GM12892 (cell line): Measurements from ENCODE around the gene ITGAE.

ENCODE experiments used
- POLR2A ChIP-seq: IDR thresholded peaks from 2 replicates; pipeline ENCODE4 v1.6.1; 2011; ENCODE audit warnings: low read depth, low read length, control low read depth
- POLR2AphosphoS5 ChIP-seq: IDR thresholded peaks from 2 replicates; pipeline ENCODE4 v1.6.1; 2011; ENCODE audit warnings: low read depth, low read length, control low read depth
- TAF1 ChIP-seq: IDR thresholded peaks from 2 replicates; pipeline ENCODE4 v1.6.1; 2011; ENCODE audit warnings: low read depth, mild to moderate bottlenecking, control low read depth, low read length, borderline replicate concordance

DNA sequence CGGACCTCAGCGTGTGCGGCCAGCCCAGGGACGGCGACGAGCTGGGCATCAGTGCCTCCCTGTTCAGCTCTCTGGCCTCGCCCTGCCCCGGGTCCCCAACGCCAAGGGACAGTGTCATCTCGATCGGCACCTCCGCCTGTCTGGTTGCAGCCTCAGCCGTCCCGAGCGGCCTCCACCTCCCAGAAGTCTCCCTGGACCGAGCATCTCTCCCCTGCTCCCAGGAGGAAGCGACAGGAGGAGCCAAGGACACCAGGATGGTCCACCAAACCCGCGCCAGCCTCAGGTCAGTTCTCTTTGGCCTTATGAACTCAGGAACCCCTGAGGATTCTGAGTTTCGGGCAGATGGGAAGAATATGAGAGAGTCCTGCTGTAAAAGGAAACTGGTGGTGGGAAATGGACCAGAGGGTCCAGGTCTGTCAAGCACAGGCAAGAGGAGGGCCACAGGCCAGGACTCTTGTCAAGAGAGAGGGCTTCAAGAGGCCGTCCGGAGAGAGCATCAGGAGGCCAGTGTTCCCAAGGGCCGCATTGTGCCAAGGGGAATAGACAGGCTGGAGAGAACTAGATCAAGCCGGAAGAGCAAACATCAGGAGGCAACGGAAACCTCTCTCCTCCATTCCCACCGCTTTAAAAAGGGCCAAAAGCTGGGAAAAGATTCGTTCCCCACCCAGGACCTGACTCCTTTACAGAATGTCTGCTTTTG lies 76.5 kb downstream of the ITGAE start:
- no peak for TF ChIP-seq POLR2A
- TF ChIP-seq TAF1: no peak
- TF ChIP-seq POLR2AphosphoS5: no peak
